ENCODE results near the gene KCNH6. TPM values are rescaled to one million over a fixed set of nuclear protein-coding genes. Genes with fewer than 3 reads are reported as not detected.

Gene KCNH6
- total RNA-seq, 1 donor from 2014 or later = 13.2 TPM

DNA sequence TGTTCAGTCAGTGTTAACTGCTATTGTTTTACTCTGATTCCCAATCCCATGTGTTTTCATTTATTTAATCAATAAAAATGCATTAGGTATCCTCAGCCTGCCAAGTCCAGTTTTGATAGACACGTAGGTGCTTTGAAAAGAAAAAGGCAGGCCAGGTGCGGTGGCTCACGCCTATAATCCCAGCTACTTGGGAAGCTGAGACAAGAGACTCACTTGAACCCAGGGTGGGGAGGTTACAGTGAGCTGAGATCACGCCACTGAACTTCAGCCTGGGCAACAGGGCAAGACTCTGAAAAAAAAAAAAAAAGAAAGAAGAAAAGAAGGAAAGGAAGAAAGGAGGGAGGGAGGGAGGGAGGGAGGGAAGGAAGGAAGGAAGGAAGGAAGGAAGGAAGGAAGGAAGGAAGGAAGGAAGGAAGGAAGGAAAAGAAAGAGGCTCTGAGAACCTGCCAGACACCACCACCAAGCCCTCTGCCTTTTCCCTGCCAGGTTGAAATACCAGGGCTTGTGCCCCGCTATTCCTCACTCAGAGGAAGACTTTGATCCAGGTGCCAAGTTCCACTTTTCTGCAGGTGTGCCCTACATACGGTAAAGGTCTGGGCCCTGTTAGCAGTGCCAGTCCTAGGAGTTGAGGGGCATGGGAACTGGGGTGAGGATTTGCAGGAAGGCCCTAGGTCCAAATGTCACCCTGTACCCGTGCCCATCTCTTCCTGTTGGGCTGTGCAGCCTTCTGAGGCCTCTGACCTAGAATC is 10.1 kb upstream of the KCNH6 start:
- TF ChIP-seq, protein P1, sequence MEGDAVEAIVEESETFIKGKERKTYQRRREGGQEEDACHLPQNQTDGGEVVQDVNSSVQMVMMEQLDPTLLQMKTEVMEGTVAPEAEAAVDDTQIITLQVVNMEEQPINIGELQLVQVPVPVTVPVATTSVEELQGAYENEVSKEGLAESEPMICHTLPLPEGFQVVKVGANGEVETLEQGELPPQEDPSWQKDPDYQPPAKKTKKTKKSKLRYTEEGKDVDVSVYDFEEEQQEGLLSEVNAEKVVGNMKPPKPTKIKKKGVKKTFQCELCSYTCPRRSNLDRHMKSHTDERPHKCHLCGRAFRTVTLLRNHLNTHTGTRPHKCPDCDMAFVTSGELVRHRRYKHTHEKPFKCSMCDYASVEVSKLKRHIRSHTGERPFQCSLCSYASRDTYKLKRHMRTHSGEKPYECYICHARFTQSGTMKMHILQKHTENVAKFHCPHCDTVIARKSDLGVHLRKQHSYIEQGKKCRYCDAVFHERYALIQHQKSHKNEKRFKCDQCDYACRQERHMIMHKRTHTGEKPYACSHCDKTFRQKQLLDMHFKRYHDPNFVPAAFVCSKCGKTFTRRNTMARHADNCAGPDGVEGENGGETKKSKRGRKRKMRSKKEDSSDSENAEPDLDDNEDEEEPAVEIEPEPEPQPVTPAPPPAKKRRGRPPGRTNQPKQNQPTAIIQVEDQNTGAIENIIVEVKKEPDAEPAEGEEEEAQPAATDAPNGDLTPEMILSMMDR (IDR thresholded peaks at IDR 0.05; ENCODE audit: unreplicated experiment) = no peak
- Mint-ChIP-seq H3K9me3 (ENCODE audit: low read depth) (no peaks in the 10 kb centered on the region), H3K4me1 (ENCODE audit: low read depth) (no peaks in the 10 kb centered on the region), H3K27me3 (peaks cover 13% of the 10 kb centered on the region), H3K4me3 (ENCODE audit: low read depth) (no peak overlapping the region), H3K36me3 (ENCODE audit: insufficient read depth) (no peaks in the 10 kb centered on the region), H3K27ac (no peak overlapping the region)
- no peak for DNase-seq (ENCODE audit: low spot score, unreplicated experiment)

DNA sequence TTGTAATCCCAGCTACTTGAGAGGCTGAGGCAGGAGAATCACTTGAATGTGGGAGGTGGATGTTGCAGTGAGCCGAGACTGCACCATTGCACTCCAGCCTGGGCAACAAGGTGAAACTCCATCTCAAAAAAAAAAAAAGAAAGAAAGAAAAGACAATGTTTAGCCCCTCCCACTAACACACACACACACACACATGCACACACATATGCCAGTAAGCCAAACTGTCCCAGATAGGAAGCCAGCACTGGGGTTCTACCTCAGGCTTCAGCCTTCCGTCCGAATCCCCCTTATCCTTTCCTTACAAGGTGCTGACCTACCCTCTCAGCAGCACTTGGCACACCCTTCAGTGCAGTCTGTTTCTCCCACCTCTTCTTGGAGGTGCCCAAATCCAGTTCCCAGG is 8.7 kb upstream of the KCNH6 start:
- peaks cover 9% of the 10 kb centered on the region for H3K27me3 Mint-ChIP-seq
- no peak overlapping the region for H3K27ac Mint-ChIP-seq
- DNase-seq (ENCODE audit: low spot score, unreplicated experiment) = no peak
- H3K36me3 Mint-ChIP-seq (ENCODE audit: insufficient read depth) = no peaks in the 10 kb centered on the region
- H3K4me1 Mint-ChIP-seq (ENCODE audit: low read depth) = no peaks in the 10 kb centered on the region
- H3K9me3 Mint-ChIP-seq (ENCODE audit: low read depth) = no peaks in the 10 kb centered on the region
- TF ChIP-seq, protein P1 (IDR thresholded peaks at IDR 0.05; ENCODE audit: unreplicated experiment) = no peak
- no peak overlapping the region for H3K4me3 Mint-ChIP-seq (ENCODE audit: low read depth)

- H3K4me3 Mint-ChIP-seq (ENCODE audit: low read depth) = no peak overlapping the region
- H3K27me3 Mint-ChIP-seq = peaks cover 9% of the 10 kb centered on the region
- TF ChIP-seq, protein P1 (IDR thresholded peaks at IDR 0.05; ENCODE audit: unreplicated experiment) = no peak
- DNase-seq (ENCODE audit: low spot score, unreplicated experiment) = no peak
- H3K9me3 Mint-ChIP-seq (ENCODE audit: low read depth) = no peaks in the 10 kb centered on the region
- no peak overlapping the region for H3K27ac Mint-ChIP-seq
- H3K36me3 Mint-ChIP-seq (ENCODE audit: insufficient read depth) = no peaks in the 10 kb centered on the region
- H3K4me1 Mint-ChIP-seq (ENCODE audit: low read depth) = no peaks in the 10 kb centered on the region
Observed at GRCh38 chr17:63514974-63515373, 8.2 kb upstream of the KCNH6 start.

DNA sequence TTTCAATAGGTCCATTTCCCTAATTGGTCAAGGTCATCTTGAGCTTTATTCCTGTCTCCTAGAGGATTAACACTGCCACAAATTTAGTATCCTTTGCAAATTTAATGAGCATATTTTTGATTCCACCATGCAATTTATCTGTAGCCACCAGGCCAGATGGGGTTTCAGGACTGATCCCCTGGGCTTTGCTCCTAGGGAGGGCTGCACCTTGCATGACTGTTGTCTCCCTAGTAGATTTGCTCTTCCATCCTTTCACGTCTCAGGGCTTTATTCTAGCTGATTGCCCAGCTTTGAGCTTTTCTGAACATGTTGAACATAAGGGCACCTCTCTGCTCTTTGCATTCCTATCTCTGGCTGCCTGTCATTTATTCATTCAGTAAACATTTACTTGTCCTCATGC is 7.7 kb upstream of the KCNH6 start:
- H3K27me3 Mint-ChIP-seq = peaks cover 9% of the 10 kb centered on the region
- no peak overlapping the region for H3K4me3 Mint-ChIP-seq (ENCODE audit: low read depth)
- TF ChIP-seq, protein P1 (IDR thresholded peaks at IDR 0.05; ENCODE audit: unreplicated experiment) = no peak
- H3K9me3 Mint-ChIP-seq (ENCODE audit: low read depth) = no peaks in the 10 kb centered on the region
- no peaks in the 10 kb centered on the region for H3K36me3 Mint-ChIP-seq (ENCODE audit: insufficient read depth)
- no peak for DNase-seq (ENCODE audit: low spot score, unreplicated experiment)
- no peaks in the 10 kb centered on the region for H3K4me1 Mint-ChIP-seq (ENCODE audit: low read depth)
- no peak overlapping the region for H3K27ac Mint-ChIP-seq

DNA sequence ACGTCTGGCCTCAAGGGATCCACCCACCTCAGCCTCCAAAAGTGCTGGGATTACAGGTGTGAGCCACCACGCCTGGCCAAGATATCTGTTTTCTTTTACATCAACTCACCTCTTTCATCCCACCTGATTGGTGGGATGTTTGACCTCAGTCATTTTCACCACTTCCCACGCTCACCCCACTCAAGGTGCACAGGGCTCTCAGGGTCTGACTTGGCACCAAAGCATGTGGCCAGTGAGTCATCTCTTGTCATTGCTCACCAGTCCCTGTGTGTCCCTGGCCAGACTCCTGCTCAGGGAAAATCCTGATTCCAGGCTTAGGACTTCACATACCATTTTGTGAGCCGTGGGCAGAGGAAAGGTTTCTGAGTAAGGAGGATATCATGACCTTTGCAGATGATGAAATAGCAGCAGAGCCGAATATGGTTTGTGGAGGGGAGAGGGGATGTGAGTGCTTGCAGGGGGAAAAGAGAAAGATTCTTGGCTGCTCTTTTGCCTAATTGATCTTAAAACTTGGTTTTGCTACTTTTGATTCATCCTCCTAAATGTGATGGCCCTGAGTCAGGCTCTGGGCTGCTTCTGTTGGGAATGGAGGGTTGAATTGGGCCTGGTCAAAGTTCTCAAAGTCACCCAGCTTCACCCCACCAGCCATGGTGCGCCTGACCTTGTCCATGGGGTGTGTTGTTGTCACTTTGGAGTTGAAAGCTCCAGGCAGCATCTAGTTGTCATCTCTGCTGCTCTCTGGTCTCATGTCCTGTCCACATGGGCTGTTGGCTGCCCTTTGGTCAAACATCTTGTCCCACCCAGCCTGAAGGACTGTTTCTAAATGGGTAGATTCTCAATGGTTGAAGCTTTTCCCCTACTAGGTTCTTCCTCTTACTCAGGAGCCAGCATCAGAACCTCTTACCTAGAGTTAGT is 6.0 kb upstream of the KCNH6 start:
- H3K27ac Mint-ChIP-seq = no peak overlapping the region
- peaks cover 9% of the 10 kb centered on the region for H3K27me3 Mint-ChIP-seq
- TF ChIP-seq, protein P1 (IDR thresholded peaks at IDR 0.05; ENCODE audit: unreplicated experiment) = no peak
- no peak overlapping the region for H3K4me3 Mint-ChIP-seq (ENCODE audit: low read depth)
- no peaks in the 10 kb centered on the region for H3K9me3 Mint-ChIP-seq (ENCODE audit: low read depth)
- no peak for DNase-seq (ENCODE audit: low spot score, unreplicated experiment)
- peaks cover 2% of the 10 kb centered on the region for H3K4me1 Mint-ChIP-seq (ENCODE audit: low read depth)
- no peaks in the 10 kb centered on the region for H3K36me3 Mint-ChIP-seq (ENCODE audit: insufficient read depth)
